ENCODE measurements around the gene KIF26A. TPM values are rescaled to one million over a fixed set of nuclear protein-coding genes. Genes with fewer than 3 reads are reported as not detected.

KIF26A gene
- total RNA-seq, 1 donor from 2014 or later = not detected

GRCh38 chr14:104228221-104228620 lies 89.8 kb downstream of the KIF26A start:
- no peak overlapping the region for H3K4me3 Mint-ChIP-seq
- no peak overlapping the region for H3K27ac Mint-ChIP-seq
- POLR2A ChIA-PET = no interaction called here
- H3K4me1 Mint-ChIP-seq = peaks cover 18% of the 10 kb centered on the region
- no peak for ATAC-seq (ENCODE audit: low read depth)
- TF ChIP-seq, protein P1, sequence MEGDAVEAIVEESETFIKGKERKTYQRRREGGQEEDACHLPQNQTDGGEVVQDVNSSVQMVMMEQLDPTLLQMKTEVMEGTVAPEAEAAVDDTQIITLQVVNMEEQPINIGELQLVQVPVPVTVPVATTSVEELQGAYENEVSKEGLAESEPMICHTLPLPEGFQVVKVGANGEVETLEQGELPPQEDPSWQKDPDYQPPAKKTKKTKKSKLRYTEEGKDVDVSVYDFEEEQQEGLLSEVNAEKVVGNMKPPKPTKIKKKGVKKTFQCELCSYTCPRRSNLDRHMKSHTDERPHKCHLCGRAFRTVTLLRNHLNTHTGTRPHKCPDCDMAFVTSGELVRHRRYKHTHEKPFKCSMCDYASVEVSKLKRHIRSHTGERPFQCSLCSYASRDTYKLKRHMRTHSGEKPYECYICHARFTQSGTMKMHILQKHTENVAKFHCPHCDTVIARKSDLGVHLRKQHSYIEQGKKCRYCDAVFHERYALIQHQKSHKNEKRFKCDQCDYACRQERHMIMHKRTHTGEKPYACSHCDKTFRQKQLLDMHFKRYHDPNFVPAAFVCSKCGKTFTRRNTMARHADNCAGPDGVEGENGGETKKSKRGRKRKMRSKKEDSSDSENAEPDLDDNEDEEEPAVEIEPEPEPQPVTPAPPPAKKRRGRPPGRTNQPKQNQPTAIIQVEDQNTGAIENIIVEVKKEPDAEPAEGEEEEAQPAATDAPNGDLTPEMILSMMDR (IDR thresholded peaks at IDR 0.05) = no peak
- no peaks in the 10 kb centered on the region for H3K36me3 Mint-ChIP-seq (ENCODE audit: low read depth)
- DNase-seq = no peak
- H3K9me3 Mint-ChIP-seq = peaks cover 3% of the 10 kb centered on the region
- intact Hi-C loops (cut with micrococcal nuclease) = no loop called here
- peaks cover 13% of the 10 kb centered on the region for H3K27me3 Mint-ChIP-seq
- CTCF ChIA-PET = no interaction called here

DNA sequence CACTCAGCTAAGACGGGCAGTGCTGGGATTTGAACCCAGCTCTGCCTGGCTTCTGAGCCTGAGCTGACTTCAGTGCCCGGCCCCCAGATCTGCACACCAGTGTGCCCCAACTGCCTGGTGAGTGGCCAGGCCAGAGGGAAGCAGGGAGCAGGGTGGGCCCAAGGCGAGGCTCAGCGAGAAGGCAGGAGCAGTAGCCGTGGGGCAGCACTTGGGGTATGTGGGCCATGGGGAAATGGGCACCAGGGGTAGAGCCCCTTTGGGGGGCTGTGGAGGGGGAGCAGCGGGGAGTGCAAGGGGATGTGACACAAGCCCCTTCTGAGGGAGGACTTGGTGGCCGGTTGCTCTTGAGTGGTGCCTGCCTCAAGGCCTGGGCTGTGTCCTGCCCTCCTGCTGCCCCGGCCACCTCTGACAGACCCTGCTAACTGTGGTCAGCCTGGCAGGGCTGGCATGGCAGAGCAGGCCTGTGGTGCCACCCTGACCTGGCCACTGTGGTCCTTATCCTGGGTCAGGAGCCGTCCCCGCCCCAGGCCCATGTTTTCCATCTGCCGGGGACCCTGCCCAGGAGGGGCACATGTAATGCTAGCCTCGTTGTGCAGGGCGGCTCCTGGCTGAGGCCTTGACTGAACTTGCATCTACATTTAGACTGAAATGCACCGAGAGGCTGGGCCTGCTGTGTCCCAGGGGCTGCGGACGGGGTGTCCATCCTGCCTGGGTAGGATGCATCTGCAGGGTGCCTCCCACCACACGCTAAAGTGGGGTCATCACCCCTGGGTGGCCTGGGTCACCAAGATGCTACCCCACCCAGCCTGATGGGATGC lies 90.5 kb downstream of the KIF26A start:
- DNase-seq (no peak), ATAC-seq (ENCODE audit: low read depth) (no peak)
- H3K27me3 Mint-ChIP-seq = peaks cover 12% of the 10 kb centered on the region
- ChIA-PET CTCF (no interaction called here), POLR2A (no interaction called here)
- H3K4me3 Mint-ChIP-seq = no peak overlapping the region
- H3K9me3 Mint-ChIP-seq = peaks cover 9% of the 10 kb centered on the region
- intact Hi-C loops (cut with micrococcal nuclease) = no loop called here
- H3K4me1 Mint-ChIP-seq = peaks cover 18% of the 10 kb centered on the region
- no peaks in the 10 kb centered on the region for H3K36me3 Mint-ChIP-seq (ENCODE audit: low read depth)
- H3K27ac Mint-ChIP-seq = no peak overlapping the region
- TF ChIP-seq, protein P1 (IDR thresholded peaks at IDR 0.05) = no peak

DNA sequence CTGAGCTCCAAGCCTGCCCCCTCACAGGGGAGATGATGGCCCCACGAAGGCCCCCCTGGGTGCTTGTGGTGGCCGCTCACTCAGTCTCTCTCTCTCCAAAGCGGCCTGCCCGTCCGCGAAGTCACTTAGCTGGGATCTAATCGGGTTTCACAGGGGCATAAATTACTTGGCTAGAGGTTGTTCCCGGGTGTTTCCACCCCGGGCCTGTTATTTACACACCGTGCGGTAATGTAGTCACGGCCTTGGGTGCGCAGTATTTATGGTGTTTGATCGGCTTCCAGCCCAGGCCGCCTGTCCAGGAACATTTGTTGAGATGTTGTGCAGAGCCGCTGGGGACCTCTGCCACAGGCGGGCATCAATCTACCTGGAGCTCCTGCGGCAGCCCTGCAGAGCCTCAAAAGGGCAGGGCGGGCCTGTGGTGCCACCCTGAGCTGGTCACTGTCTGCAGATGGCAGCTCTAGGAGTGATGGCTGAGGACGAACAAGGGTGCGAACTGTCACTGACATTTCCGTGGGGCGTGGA lies 91.2 kb downstream of the KIF26A start:
- no peak for ATAC-seq (ENCODE audit: low read depth)
- H3K9me3 Mint-ChIP-seq = peaks cover 9% of the 10 kb centered on the region
- no peak overlapping the region for H3K4me3 Mint-ChIP-seq
- peaks cover 14% of the 10 kb centered on the region for H3K4me1 Mint-ChIP-seq
- peaks cover 6% of the 10 kb centered on the region for H3K27me3 Mint-ChIP-seq
- intact Hi-C loops (cut with micrococcal nuclease) = no loop called here
- POLR2A ChIA-PET = no interaction called here
- no peak overlapping the region for H3K27ac Mint-ChIP-seq
- H3K36me3 Mint-ChIP-seq (ENCODE audit: low read depth) = no peaks in the 10 kb centered on the region
- no peak for DNase-seq
- CTCF ChIA-PET = no interaction called here
- TF ChIP-seq, protein P1 (IDR thresholded peaks at IDR 0.05) = no peak

DNA sequence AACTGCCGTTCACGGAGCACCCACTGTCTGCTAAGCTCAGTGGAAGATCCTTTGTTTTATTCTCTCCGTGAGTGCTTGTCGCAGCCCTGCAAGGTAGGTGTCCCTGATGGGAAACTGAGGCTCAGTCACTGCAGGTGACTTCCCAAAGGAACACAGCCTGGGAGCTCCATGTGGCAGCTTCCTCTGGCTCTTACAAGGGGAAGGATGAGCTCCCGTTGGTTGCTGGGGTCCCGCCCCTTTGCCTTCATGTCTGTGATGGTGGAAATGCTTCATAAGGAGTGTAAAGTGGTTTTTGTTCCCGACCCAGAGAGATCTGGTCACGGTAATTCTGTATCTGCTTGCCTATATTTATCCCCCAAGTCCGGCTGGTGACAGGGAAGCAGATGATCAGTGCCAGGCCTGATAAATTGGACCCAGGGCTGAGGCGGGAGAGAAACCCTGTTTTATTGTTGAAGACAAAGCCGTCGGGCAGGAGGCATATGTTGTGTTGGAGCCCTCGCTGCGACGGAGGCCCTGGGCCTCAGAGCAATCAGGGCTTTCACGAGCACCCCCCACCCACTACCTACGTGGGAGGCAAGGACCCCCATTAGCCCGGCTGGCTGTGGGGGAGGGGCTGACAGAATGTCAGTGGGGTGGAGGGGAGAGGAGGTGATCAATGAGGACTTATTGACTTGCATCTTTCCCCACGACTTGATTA lies 91.9 kb downstream of the KIF26A start:
- no peaks in the 10 kb centered on the region for H3K36me3 Mint-ChIP-seq (ENCODE audit: low read depth)
- H3K4me3 Mint-ChIP-seq = no peak overlapping the region
- no peak overlapping the region for H3K27ac Mint-ChIP-seq
- DNase-seq (no peak), ATAC-seq (ENCODE audit: low read depth) (no peak)
- TF ChIP-seq, protein P1 (IDR thresholded peaks at IDR 0.05) = no peak
- intact Hi-C loops (cut with micrococcal nuclease) = no loop called here
- peaks cover 9% of the 10 kb centered on the region for H3K4me1 Mint-ChIP-seq
- CTCF ChIA-PET = no interaction called here
- H3K9me3 Mint-ChIP-seq = peaks cover 9% of the 10 kb centered on the region
- POLR2A ChIA-PET = no interaction called here
- peaks cover 4% of the 10 kb centered on the region for H3K27me3 Mint-ChIP-seq

Other genes with a start within 250 kb of the KIF26A start
- gene TDRD9, start 210.1 kb upstream of the KIF26A start, total RNA-seq = 2.6 and 3.1 TPM in 2 replicates
- gene RD3L, start 196.1 kb upstream of the KIF26A start, total RNA-seq = not detected in 2 replicates
- not detected in 2 replicates for gene ASPG, start 52.9 kb upstream of the KIF26A start, total RNA-seq

Measured in activated B cell treated with CpG ODN at 0.5 μM for 24 hours (primary cell).